ENCODE measurements around the gene TNP2. TPM values are rescaled to one million over a fixed set of nuclear protein-coding genes. Genes with fewer than 3 reads are reported as not detected.

TNP2 gene
- total and polyA plus RNA-seq, 2 donors (not counting 3 experiments of a cell fraction or from before 2014, with no cell fraction given): not detected

DNA sequence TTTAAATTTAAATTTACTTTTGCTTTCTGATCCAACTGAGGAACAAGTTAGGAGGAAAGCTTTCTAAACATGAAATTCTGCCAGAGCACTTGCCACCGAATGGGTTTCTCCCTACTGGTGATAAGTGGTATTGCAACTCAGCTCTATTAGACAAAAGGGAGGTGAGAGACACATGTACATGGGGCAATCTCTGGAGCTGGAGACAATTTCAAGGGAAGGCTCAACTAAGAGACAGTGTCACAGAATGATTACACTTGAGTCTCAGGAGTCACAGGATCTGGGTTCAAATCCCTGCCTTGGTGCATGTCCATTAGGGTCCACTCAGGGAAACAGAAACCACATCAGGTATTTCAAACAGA, 50.5 kb downstream of the TNP2 start:
- no peak for DNase-seq (ENCODE audit: low read depth, low spot score)
- BruUV-seq (replicated peaks): no TSS peak

More for the DNA sequence above, 50.5 kb downstream of the TNP2 start:
- dilution Hi-C loops (cut with MboI; ENCODE audit: extremely low pct_ligation_motif_present, low sequenced_read_pairs) (no loop called here), intact Hi-C loops (cut with micrococcal nuclease) (no loop called here)
- Histone ChIP-seq H3K27ac (ENCODE audit: insufficient read depth, low read depth, low read length) (no peak overlapping the region), H3K9me3 (replicated peaks; ENCODE audit: control insufficient read depth, insufficient read depth, low read length) (no peaks in the 10 kb centered on the region), H3K27me3 (ENCODE audit: control insufficient read depth in 2 of 2, insufficient read depth in 2 of 2, low read length in 2 of 2) (no peaks in the 10 kb centered on the region), H4K20me1 (replicated peaks; ENCODE audit: control insufficient read depth, extremely low read depth, insufficient read depth, low read length) (no peaks in the 10 kb centered on the region), H3K9ac (replicated peaks; ENCODE audit: extremely low read depth, insufficient read depth, low read length) (no peak overlapping the region), H3K9me1 (replicated peaks; ENCODE audit: control insufficient read depth, extremely low read depth, insufficient read depth, low read length) (no peaks in the 10 kb centered on the region), H3K4me2 (ENCODE audit: insufficient read depth, low read length) (no peak overlapping the region), H2AFZ (ENCODE audit: low read depth, low read length) (no peak overlapping the region), H3K4me1 (ENCODE audit: control insufficient read depth, extremely low read depth, insufficient read depth, low read length) (no peaks in the 10 kb centered on the region), H3K4me3 (replicated peaks in 1 of 3; ENCODE audit: insufficient read depth in 1 of 3, low read depth in 1 of 3, low read length in 3 of 3) (no peak overlapping the region), H3K79me2 (ENCODE audit: control insufficient read depth, insufficient read depth, low read length) (no peaks in the 10 kb centered on the region), H3K36me3 (ENCODE audit: control insufficient read depth in 2 of 2, extremely low read depth in 1 of 2, insufficient read depth in 2 of 2, low read length in 2 of 2) (no peaks in the 10 kb centered on the region)
- POLR2A ChIA-PET: no interaction called here
- FAIRE-seq: no peak
- CTCF ChIA-PET: interaction anchor here (1.2 to 2.2 kb wide), 6 partner anchors 10 to 157 kb away, joined by 3 to 13 read pairs (median 4); no protein-coding TSS in a partner anchor
- TF ChIP-seq, protein P1, sequence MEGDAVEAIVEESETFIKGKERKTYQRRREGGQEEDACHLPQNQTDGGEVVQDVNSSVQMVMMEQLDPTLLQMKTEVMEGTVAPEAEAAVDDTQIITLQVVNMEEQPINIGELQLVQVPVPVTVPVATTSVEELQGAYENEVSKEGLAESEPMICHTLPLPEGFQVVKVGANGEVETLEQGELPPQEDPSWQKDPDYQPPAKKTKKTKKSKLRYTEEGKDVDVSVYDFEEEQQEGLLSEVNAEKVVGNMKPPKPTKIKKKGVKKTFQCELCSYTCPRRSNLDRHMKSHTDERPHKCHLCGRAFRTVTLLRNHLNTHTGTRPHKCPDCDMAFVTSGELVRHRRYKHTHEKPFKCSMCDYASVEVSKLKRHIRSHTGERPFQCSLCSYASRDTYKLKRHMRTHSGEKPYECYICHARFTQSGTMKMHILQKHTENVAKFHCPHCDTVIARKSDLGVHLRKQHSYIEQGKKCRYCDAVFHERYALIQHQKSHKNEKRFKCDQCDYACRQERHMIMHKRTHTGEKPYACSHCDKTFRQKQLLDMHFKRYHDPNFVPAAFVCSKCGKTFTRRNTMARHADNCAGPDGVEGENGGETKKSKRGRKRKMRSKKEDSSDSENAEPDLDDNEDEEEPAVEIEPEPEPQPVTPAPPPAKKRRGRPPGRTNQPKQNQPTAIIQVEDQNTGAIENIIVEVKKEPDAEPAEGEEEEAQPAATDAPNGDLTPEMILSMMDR (IDR thresholded peaks at IDR 0.05; ENCODE audit: extremely low read depth in 1 of 2, insufficient read depth in 1 of 2, low read depth in 1 of 2, low read length in 2 of 2): peak; percentile 34 to 44
- no peak for TF ChIP-seq POLR2A (IDR thresholded peaks at IDR 0.05; ENCODE audit: low read depth, low read length)

Small RNA genes within 50 kb of the gene (microRNA-seq; reads per million reads assigned to microRNA genes)
- gene MIR548H2 (ENCODE audit: borderline number of aligned reads, borderline replicate concordance): not detected

Small RNA genes within 50 kb of the gene (small RNA-seq; reads per million reads assigned to genes)
- gene MIR548H2 (ENCODE audit: insufficient read depth, insufficient read length, low read depth, low replicate concordance): not detected
- not detected for gene RF00019 (ENCODE audit: insufficient read depth, insufficient read length, low read depth, low replicate concordance)
- gene RF00554 (ENCODE audit: insufficient read depth, insufficient read length, low read depth, low replicate concordance): not detected

Other genes with a start within 250 kb of the TNP2 start
- 0.81 and 1.1 TPM in 2 replicates for gene SOCS1, start 13.1 kb downstream of the TNP2 start, total RNA-seq
- 1.2 and 1.7 TPM in 2 replicates for gene SOCS1, start 13.1 kb downstream of the TNP2 start, polyA plus RNA-seq
- gene PRM3, start 4.3 kb upstream of the TNP2 start, total RNA-seq: not detected in 2 replicates
- not detected in 2 replicates for gene PRM3, start 4.3 kb upstream of the TNP2 start, polyA plus RNA-seq
- not detected in 2 replicates for gene PRM2, start 7.2 kb upstream of the TNP2 start, total RNA-seq
- not detected in 2 replicates for gene PRM2, start 7.2 kb upstream of the TNP2 start, polyA plus RNA-seq
- gene PRM1, start 12.0 kb upstream of the TNP2 start, total RNA-seq: not detected in 2 replicates
- not detected in 2 replicates for gene PRM1, start 12.0 kb upstream of the TNP2 start, polyA plus RNA-seq
- gene RMI2, start 76.1 kb upstream of the TNP2 start, total RNA-seq: 7.7 and 11.1 TPM in 2 replicates
- 3.3 and 5.3 TPM in 2 replicates for gene RMI2, start 76.1 kb upstream of the TNP2 start, polyA plus RNA-seq